ENCODE data around the gene MTHFD1L. TPM values are rescaled to one million over a fixed set of nuclear protein-coding genes. Genes with fewer than 3 reads are reported as not detected.
A peak's percentile ranks its signal among the peaks of the same experiment; 100 is the strongest.

MTHFD1L gene
- total RNA-seq, 1 donor from 2014 or later, result 59.1 TPM

- Mint-ChIP-seq H3K9me3 (no peaks in the 10 kb centered on the region), H3K4me3 (no peak overlapping the region), H3K27ac (peak overlapping the region; percentile 88), H3K27me3 (ENCODE audit: low read depth) (no peaks in the 10 kb centered on the region), H3K4me1 (peaks cover 24% of the 10 kb centered on the region), H3K36me3 (peaks cover 16% of the 10 kb centered on the region)
- DNase-seq (ENCODE audit: low spot score in 2 of 2, unreplicated experiment in 2 of 2), result no peak
- TF ChIP-seq CTCF (IDR thresholded peaks at IDR 0.05; ENCODE audit: unreplicated experiment), result no peak
Observed at GRCh38 chr6:150924808-150925589, 59.5 kb downstream of the MTHFD1L start.

- no peaks in the 10 kb centered on the region for H3K27me3 Mint-ChIP-seq (ENCODE audit: low read depth)
- DNase-seq (ENCODE audit: low spot score in 2 of 2, unreplicated experiment in 2 of 2), result no peak
- peaks cover 14% of the 10 kb centered on the region for H3K36me3 Mint-ChIP-seq
- H3K4me3 Mint-ChIP-seq, result no peak overlapping the region
- peak overlapping the region; percentile 88 for H3K27ac Mint-ChIP-seq
- H3K4me1 Mint-ChIP-seq, result peaks cover 26% of the 10 kb centered on the region
- H3K9me3 Mint-ChIP-seq, result no peaks in the 10 kb centered on the region
- no peak for TF ChIP-seq CTCF (IDR thresholded peaks at IDR 0.05; ENCODE audit: unreplicated experiment)
Observed at GRCh38 chr6:150925590-150925928, 60.1 kb downstream of the MTHFD1L start.

DNA sequence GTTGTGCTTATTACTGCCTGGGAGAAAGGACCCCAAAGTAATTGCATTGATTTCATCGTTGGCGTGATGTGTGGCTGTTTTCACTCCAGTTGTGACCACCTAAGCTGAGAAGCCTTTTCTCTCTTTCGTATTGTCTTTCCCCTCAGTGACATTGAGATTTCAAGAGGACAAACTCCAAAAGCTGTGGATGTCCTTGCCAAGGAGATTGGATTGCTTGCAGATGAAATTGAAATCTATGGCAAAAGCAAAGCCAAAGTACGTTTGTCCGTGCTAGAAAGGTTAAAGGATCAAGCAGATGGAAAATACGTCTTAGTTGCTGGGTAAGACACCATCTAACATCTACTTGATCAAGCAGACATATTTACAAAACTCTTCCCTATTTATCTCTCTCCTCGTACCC, 60.5 kb downstream of the MTHFD1L start:
- Mint-ChIP-seq H3K27ac (peak overlapping the region; percentile 82), H3K9me3 (no peaks in the 10 kb centered on the region)

GRCh38 chr6:150928882-150929281, 63.4 kb downstream of the MTHFD1L start:
- no peaks in the 10 kb centered on the region for H3K27me3 Mint-ChIP-seq (ENCODE audit: low read depth)
- peaks cover 11% of the 10 kb centered on the region for H3K36me3 Mint-ChIP-seq
- no peak for TF ChIP-seq CTCF (IDR thresholded peaks at IDR 0.05; ENCODE audit: unreplicated experiment)
- DNase-seq (ENCODE audit: low spot score in 2 of 2, unreplicated experiment in 2 of 2), result no peak
- H3K4me1 Mint-ChIP-seq, result peaks cover 28% of the 10 kb centered on the region
- no peak overlapping the region for H3K4me3 Mint-ChIP-seq
- H3K9me3 Mint-ChIP-seq, result no peaks in the 10 kb centered on the region
- peak overlapping the region; percentile 81 for H3K27ac Mint-ChIP-seq

More for the DNA sequence above, 60.5 kb downstream of the MTHFD1L start:
- Mint-ChIP-seq H3K4me1 (peaks cover 28% of the 10 kb centered on the region), H3K4me3 (no peak overlapping the region), H3K36me3 (peaks cover 14% of the 10 kb centered on the region), H3K27me3 (ENCODE audit: low read depth) (no peaks in the 10 kb centered on the region)
- DNase-seq (ENCODE audit: low spot score in 2 of 2, unreplicated experiment in 2 of 2), result no peak
- TF ChIP-seq CTCF (IDR thresholded peaks at IDR 0.05; ENCODE audit: unreplicated experiment), result no peak

GRCh38 chr6:150929416-150929815, 63.9 kb downstream of the MTHFD1L start:
- Mint-ChIP-seq H3K36me3 (peaks cover 16% of the 10 kb centered on the region), H3K4me1 (peaks cover 28% of the 10 kb centered on the region), H3K27ac (peak overlapping the region; percentile 81), H3K27me3 (ENCODE audit: low read depth) (no peaks in the 10 kb centered on the region), H3K9me3 (no peaks in the 10 kb centered on the region), H3K4me3 (no peak overlapping the region)
- TF ChIP-seq CTCF (IDR thresholded peaks at IDR 0.05; ENCODE audit: unreplicated experiment), result no peak
- no peak for DNase-seq (ENCODE audit: low spot score in 2 of 2, unreplicated experiment in 2 of 2)

Data from mesothelial cell of epicardium (in vitro differentiated cells).